ENCODE data around the gene BST1. TPM values are rescaled to one million over a fixed set of nuclear protein-coding genes. Genes with fewer than 3 reads are reported as not detected.

BST1 gene
- total and polyA plus RNA-seq, 10 of the 15 experiments (the other 5 are each of a cell fraction or from before 2014, with no cell fraction given): 0.04 to 0.42 (median 0.11) TPM; not detected in 1

DNA sequence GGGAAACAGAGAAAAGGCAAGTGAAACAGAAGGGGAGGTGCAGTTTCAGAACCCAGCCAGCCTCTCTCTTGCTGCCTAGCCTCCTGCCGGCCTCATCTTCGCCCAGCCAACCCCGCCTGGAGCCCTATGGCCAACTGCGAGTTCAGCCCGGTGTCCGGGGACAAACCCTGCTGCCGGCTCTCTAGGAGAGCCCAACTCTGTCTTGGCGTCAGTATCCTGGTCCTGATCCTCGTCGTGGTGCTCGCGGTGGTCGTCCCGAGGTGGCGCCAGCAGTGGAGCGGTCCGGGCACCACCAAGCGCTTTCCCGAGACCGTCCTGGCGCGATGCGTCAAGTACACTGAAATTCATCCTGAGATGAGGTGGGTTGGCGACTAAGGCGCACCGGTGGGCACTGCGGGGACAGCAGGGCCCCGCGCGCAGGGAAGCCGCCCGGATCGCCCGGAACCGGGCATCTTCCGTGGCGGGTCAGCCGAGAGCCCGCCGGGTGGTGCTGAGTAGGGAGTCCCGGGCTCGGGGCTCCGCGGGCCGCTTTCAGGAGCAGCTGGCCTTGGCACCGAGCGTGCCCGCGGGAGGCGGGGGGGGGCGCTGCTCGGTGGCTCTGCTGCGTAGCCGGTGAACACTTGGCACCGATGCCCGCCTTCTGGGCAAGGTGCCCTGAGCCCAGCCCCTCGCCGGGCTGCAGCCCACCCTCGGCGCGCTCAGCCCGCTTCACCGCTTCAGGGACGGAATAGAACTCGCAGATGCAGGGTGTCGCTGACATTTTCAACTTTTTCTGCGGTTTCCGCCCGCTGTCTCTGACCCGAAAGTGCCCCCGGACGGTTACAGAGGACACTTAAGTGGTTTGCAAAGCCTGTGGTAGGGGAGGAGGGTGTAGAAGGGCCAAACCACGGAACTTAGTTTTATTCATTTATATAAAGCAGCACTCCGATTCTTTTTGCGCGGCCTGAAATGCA, 75.7 kb downstream of the BST1 start, which contains the start of gene CD38 (continued):
- TF ChIP-seq ATF7 (IDR thresholded peaks at IDR 0.05; ENCODE audit: low read depth) (0 out of 2 replicates have a peak, but pooled peaks have one; percentile 29), ESRRA (IDR thresholded peaks at IDR 0.05; ENCODE audit: low read length) (no peak), EZH2 (IDR thresholded peaks at IDR 0.05; ENCODE audit: borderline replicate concordance, control insufficient read depth, low read depth, low read length) (no peak), EP300 (IDR thresholded peaks at IDR 0.05; ENCODE audit: borderline replicate concordance in 1 of 2, control insufficient read depth in 1 of 2, low read depth in 2 of 2, low read length in 2 of 2) (peak; percentile 65 to 77), NR2C1 (IDR thresholded peaks at IDR 0.05) (0 out of 2 replicates have a peak, but pooled peaks have one; percentile 9), MTA3 (IDR thresholded peaks at IDR 0.05; ENCODE audit: borderline replicate concordance, low read length) (peak; percentile 75; the same call in 1 of the 2 replicates), SMARCA5 (IDR thresholded peaks at IDR 0.05) (0 out of 2 replicates have a peak, but pooled peaks have one; percentile 17), NR2C2 (IDR thresholded peaks at IDR 0.05; ENCODE audit: borderline replicate concordance, control insufficient read depth, insufficient read length, low read depth) (no peak), HDAC2 (IDR thresholded peaks at IDR 0.05) (no peak), POLR2A (IDR thresholded peaks at IDR 0.05; ENCODE audit: low read depth, low read length) (peak; percentile 78), RBBP5 (conservative IDR thresholded peaks at IDR 0.05) (no peak), NFYA (IDR thresholded peaks at IDR 0.05; ENCODE audit: borderline replicate concordance, low read depth, low read length) (no peak), EED (IDR thresholded peaks at IDR 0.05; ENCODE audit: low read depth) (peak; percentile 60; the same call in 1 of the 2 replicates)
- TF ChIP-seq, protein P1, sequence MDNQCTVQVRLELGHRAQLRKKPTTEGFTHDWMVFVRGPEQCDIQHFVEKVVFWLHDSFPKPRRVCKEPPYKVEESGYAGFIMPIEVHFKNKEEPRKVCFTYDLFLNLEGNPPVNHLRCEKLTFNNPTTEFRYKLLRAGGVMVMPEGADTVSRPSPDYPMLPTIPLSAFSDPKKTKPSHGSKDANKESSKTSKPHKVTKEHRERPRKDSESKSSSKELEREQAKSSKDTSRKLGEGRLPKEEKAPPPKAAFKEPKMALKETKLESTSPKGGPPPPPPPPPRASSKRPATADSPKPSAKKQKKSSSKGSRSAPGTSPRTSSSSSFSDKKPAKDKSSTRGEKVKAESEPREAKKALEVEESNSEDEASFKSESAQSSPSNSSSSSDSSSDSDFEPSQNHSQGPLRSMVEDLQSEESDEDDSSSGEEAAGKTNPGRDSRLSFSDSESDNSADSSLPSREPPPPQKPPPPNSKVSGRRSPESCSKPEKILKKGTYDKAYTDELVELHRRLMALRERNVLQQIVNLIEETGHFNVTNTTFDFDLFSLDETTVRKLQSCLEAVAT (IDR thresholded peaks at IDR 0.05): no peak; the same call in none of the 2 replicates
- TF ChIP-seq, protein P2, sequence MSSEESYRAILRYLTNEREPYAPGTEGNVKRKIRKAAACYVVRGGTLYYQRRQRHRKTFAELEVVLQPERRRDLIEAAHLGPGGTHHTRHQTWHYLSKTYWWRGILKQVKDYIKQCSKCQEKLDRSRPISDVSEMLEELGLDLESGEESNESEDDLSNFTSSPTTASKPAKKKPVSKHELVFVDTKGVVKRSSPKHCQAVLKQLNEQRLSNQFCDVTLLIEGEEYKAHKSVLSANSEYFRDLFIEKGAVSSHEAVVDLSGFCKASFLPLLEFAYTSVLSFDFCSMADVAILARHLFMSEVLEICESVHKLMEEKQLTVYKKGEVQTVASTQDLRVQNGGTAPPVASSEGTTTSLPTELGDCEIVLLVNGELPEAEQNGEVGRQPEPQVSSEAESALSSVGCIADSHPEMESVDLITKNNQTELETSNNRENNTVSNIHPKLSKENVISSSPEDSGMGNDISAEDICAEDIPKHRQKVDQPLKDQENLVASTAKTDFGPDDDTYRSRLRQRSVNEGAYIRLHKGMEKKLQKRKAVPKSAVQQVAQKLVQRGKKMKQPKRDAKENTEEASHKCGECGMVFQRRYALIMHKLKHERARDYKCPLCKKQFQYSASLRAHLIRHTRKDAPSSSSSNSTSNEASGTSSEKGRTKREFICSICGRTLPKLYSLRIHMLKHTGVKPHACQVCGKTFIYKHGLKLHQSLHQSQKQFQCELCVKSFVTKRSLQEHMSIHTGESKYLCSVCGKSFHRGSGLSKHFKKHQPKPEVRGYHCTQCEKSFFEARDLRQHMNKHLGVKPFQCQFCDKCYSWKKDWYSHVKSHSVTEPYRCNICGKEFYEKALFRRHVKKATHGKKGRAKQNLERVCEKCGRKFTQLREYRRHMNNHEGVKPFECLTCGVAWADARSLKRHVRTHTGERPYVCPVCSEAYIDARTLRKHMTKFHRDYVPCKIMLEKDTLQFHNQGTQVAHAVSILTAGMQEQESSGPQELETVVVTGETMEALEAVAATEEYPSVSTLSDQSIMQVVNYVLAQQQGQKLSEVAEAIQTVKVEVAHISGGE (CRISPR knock-in tag; IDR thresholded peaks at IDR 0.05): no peak
- TF ChIP-seq, protein P3, sequence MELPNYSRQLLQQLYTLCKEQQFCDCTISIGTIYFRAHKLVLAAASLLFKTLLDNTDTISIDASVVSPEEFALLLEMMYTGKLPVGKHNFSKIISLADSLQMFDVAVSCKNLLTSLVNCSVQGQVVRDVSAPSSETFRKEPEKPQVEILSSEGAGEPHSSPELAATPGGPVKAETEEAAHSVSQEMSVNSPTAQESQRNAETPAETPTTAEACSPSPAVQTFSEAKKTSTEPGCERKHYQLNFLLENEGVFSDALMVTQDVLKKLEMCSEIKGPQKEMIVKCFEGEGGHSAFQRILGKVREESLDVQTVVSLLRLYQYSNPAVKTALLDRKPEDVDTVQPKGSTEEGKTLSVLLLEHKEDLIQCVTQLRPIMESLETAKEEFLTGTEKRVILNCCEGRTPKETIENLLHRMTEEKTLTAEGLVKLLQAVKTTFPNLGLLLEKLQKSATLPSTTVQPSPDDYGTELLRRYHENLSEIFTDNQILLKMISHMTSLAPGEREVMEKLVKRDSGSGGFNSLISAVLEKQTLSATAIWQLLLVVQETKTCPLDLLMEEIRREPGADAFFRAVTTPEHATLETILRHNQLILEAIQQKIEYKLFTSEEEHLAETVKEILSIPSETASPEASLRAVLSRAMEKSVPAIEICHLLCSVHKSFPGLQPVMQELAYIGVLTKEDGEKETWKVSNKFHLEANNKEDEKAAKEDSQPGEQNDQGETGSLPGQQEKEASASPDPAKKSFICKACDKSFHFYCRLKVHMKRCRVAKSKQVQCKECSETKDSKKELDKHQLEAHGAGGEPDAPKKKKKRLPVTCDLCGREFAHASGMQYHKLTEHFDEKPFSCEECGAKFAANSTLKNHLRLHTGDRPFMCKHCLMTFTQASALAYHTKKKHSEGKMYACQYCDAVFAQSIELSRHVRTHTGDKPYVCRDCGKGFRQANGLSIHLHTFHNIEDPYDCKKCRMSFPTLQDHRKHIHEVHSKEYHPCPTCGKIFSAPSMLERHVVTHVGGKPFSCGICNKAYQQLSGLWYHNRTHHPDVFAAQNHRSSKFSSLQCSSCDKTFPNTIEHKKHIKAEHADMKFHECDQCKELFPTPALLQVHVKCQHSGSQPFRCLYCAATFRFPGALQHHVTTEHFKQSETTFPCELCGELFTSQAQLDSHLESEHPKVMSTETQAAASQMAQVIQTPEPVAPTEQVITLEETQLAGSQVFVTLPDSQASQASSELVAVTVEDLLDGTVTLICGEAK (IDR thresholded peaks at IDR 0.05; ENCODE audit: borderline replicate concordance): no peak
